Measurements from ENCODE around the gene GTF2H2C.
"Not testable (repeated sequence)": the region's sequence is repeated elsewhere in the genome, so short reads cannot be mapped to it uniquely, and the experiment has no call there.

GTF2H2C gene

DNA sequence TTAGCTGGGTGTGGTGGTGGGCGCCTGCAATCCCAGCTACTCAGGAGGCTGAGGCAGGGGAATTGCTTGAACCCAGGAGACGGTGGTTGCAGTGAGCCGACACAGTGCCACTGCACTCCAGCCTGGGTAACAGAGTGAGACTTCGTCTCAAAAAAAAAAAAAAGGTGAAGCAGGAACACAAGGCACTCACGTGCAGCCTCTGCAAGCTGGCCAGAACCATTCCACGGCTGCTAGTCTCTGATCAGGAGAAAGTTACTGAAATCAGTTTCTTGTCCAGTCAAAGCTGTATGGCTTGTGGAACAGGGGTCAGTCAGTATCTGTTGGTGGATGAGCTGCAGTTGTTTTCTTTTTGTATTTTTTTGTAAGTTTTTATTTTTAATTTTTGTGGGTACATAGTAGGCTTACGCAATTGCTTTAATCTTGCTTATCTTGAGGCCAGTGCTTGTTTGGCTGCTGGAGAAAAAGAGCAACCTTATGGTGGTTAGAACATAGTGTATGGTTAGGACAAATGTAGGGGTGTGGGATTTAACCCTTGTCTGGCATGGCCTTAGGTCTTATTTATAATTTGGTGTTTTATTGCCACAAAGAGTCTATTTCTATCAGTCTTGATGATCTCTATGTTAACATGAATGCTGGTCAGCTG, 32.7 kb upstream of the GTF2H2C start:
- Histone ChIP-seq H3K27ac (ENCODE audit: low read depth, low read length) (no peak overlapping the region), H3K9me3 (ENCODE audit: control insufficient read depth in 1 of 2, low read length in 2 of 2) (no peaks in the 10 kb centered on the region), H3K27me3 (ENCODE audit: control insufficient read depth in 1 of 2, insufficient read depth in 2 of 2, low read length in 2 of 2) (no peaks in the 10 kb centered on the region), H3K4me1 (ENCODE audit: control insufficient read depth in 1 of 2, insufficient read depth in 2 of 2, low read length in 2 of 2) (peaks cover 18 to 25% of the 10 kb centered on the region in 2 donors), H3K4me3 (ENCODE audit: low read depth in 1 of 2, low read length in 2 of 2) (no peak overlapping the region), H3K36me3 (ENCODE audit: control insufficient read depth in 1 of 2, insufficient read depth in 2 of 2, low read length in 2 of 2) (peaks cover 0 to 7% of the 10 kb centered on the region in 2 donors), H3K9ac (ENCODE audit: low read depth in 1 of 2, low read length in 2 of 2) (no peak overlapping the region)

DNA sequence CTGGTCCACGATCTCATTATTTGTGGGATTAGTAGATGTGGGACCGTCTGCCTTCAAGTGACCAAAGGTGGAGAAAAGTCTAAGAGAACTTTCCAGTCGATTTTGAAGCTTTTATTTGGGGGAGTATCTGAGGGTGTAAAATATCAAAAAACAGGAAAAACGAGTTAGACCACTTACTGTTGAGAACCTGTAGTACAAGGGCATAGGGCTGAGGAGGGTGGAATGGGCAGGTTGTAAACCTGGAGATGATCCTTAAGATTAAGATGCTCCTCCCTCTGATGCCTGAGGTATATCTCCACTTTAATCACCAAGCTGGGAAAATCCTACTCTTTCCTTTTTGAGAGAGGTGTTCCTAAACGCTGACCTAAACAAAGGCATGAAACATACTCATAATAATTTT, 32.0 kb upstream of the GTF2H2C start:
- H3K27me3 ChIP-seq (ENCODE audit: control insufficient read depth in 1 of 2, insufficient read depth in 2 of 2, low read length in 2 of 2) = no peaks in the 10 kb centered on the region
- H3K9me3 ChIP-seq (ENCODE audit: control insufficient read depth in 1 of 2, low read length in 2 of 2) = no peaks in the 10 kb centered on the region
- H3K9ac ChIP-seq (ENCODE audit: low read depth in 1 of 2, low read length in 2 of 2) = no peak overlapping the region
- H3K27ac ChIP-seq (ENCODE audit: low read depth, low read length) = no peak overlapping the region
- H3K36me3 ChIP-seq (ENCODE audit: control insufficient read depth in 1 of 2, insufficient read depth in 2 of 2, low read length in 2 of 2) = peaks cover 0 to 7% of the 10 kb centered on the region in 2 donors
- H3K4me1 ChIP-seq (ENCODE audit: control insufficient read depth in 1 of 2, insufficient read depth in 2 of 2, low read length in 2 of 2) = peaks cover 18 to 25% of the 10 kb centered on the region in 2 donors
- H3K4me3 ChIP-seq (ENCODE audit: low read depth in 1 of 2, low read length in 2 of 2) = no peak overlapping the region

DNA sequence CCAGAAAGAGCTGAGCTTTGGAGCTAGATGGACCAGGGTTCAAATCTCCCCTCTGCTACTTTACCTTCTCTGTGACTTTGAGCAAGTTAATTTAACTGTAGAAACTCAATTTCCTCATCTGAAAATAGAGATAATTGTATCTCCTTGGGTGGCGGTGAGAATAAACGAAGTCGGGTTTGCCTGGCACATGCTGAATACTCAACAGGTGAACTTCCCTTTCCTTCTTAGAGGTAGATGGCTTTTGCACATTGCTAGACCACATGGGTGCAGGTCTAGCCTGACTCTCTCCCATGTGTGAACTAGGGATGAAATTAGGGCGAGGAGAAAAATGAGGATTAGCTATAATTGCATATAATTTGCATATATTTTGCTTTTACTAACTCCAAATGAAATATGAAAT, 31.4 kb upstream of the GTF2H2C start:
- Histone ChIP-seq H3K9ac (ENCODE audit: low read depth in 1 of 2, low read length in 2 of 2) (no peak overlapping the region), H3K9me3 (ENCODE audit: control insufficient read depth in 1 of 2, low read length in 2 of 2) (no peaks in the 10 kb centered on the region), H3K4me1 (ENCODE audit: control insufficient read depth in 1 of 2, insufficient read depth in 2 of 2, low read length in 2 of 2) (peaks cover 18 to 25% of the 10 kb centered on the region in 2 donors), H3K27me3 (ENCODE audit: control insufficient read depth in 1 of 2, insufficient read depth in 2 of 2, low read length in 2 of 2) (no peaks in the 10 kb centered on the region), H3K27ac (ENCODE audit: low read depth, low read length) (no peak overlapping the region), H3K4me3 (ENCODE audit: low read depth in 1 of 2, low read length in 2 of 2) (no peak overlapping the region), H3K36me3 (ENCODE audit: control insufficient read depth in 1 of 2, insufficient read depth in 2 of 2, low read length in 2 of 2) (peaks cover 0 to 7% of the 10 kb centered on the region in 2 donors)

DNA sequence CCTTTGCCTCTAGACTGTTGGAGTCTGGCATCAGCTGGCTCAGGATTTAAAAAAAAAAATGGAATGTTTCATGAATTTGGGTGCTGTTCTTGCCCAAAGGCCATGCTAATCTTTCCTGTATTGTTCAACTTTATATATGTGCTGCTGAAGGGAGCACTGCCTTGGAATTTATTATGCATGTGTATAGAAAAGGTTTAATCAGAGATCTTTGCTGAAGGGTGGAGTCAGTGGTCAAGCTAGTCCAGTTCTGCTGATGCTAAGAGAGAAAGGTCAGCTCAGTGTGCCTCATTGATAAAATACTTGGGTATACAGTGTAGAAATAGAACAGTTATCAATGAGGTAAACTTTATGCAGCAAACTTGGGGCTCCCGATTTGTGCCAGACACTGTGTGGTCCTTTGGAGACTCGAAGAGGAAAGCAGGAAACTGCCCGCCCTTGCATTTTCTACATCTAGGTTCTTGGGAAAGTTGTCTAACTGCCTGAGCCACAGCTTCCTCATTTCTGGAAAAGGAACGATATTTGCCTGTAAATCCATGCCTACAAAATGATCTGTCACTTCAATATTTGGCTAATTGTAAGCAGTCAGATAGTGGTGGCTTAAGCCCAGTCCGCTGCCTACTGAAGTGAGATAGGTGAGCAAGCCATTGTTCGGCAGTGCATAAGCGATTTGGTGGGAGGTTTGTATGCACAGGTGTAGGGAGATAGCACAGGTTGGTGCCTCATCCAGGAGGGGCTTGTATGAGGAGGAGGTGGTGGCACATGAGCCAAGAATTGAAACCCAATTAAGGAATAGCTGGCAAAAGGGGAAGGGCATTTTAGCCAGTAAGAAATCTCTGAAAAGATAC, 29.2 kb upstream of the GTF2H2C start:
- H3K4me1 ChIP-seq (ENCODE audit: control insufficient read depth in 1 of 2, insufficient read depth in 2 of 2, low read length in 2 of 2) = peaks cover 16 to 22% of the 10 kb centered on the region in 2 donors
- peaks cover 0 to 2% of the 10 kb centered on the region in 2 donors for H3K36me3 ChIP-seq (ENCODE audit: control insufficient read depth in 1 of 2, insufficient read depth in 2 of 2, low read length in 2 of 2)
- H3K27me3 ChIP-seq (ENCODE audit: control insufficient read depth in 1 of 2, insufficient read depth in 2 of 2, low read length in 2 of 2) = no peaks in the 10 kb centered on the region
- no peak overlapping the region for H3K27ac ChIP-seq (ENCODE audit: low read depth, low read length)
- no peak overlapping the region for H3K4me3 ChIP-seq (ENCODE audit: low read depth in 1 of 2, low read length in 2 of 2)
- no peaks in the 10 kb centered on the region for H3K9me3 ChIP-seq (ENCODE audit: control insufficient read depth in 1 of 2, low read length in 2 of 2)
- H3K9ac ChIP-seq (ENCODE audit: low read depth in 1 of 2, low read length in 2 of 2) = no peak overlapping the region

DNA sequence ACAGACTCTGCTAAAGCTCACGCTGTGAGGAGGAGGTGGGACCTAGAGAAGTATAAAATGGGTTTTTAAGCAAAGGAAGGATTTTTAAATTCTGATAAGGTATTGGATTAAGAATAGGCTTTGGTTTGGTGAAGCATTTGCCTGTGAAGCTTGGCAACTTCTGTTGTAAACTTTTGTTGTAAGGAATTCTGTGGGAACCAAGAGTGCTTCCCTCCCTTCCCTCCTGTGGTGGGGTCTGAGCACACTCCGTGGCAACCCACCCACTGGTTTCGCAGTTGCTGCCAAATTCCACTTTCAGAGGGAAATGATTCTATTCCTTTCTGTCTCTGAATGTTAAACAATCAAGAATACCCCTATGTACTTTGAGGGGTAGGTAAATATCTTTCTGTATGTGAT, 28.6 kb upstream of the GTF2H2C start:
- no peaks in the 10 kb centered on the region for H3K27me3 ChIP-seq (ENCODE audit: control insufficient read depth in 1 of 2, insufficient read depth in 2 of 2, low read length in 2 of 2)
- H3K9ac ChIP-seq (ENCODE audit: low read depth in 1 of 2, low read length in 2 of 2) = no peak overlapping the region
- H3K27ac ChIP-seq (ENCODE audit: low read depth, low read length) = no peak overlapping the region
- H3K4me1 ChIP-seq (ENCODE audit: control insufficient read depth in 1 of 2, insufficient read depth in 2 of 2, low read length in 2 of 2) = peaks cover 15 to 16% of the 10 kb centered on the region in 2 donors
- H3K4me3 ChIP-seq (ENCODE audit: low read depth in 1 of 2, low read length in 2 of 2) = no peak overlapping the region
- no peaks in the 10 kb centered on the region for H3K36me3 ChIP-seq (ENCODE audit: control insufficient read depth in 1 of 2, insufficient read depth in 2 of 2, low read length in 2 of 2)
- H3K9me3 ChIP-seq (ENCODE audit: control insufficient read depth in 1 of 2, low read length in 2 of 2) = no peaks in the 10 kb centered on the region

DNA sequence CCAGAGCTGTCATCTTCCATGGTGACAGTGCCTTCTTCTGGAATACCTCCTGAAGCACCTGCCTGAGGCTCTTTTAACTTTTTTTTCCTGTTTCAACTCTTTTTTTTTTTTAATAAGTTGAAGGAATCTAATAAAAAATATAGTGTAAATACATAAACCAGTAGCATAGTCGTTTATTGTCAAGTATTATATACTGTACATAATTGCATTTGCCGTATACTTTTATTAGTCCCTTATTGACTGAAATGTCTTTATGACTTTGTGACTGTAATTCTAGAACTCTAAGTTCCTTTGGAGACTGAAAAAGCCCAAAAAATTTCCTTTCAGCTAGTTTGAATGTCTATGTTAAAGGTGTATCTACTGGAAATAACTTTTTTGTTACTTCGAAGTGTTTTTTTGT, 22.1 kb upstream of the GTF2H2C start:
- not testable (repeated sequence) for H3K27ac ChIP-seq (ENCODE audit: low read depth, low read length)

DNA sequence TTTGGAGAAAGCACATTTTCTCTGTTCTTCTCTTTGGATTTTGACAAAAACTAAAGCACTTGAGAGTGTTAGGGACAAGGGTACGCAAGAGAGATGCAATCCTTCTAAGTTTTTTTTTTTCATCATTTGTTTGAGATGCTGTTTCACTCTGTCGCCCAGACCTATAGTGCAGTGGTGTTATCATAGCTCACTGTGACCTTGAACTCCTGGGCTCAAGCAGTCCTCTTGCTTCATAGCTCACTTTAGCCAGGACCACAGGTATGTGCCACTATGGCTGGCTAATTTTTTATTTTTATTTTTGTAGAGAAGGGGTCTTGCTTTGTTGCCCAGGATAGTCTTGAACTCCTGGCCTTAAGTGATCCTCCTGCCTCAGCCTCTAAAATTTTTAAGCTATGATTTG, 21.3 kb upstream of the GTF2H2C start:
- H3K9me3 ChIP-seq (ENCODE audit: control insufficient read depth in 1 of 2, low read length in 2 of 2); H3K27me3 ChIP-seq (ENCODE audit: control insufficient read depth in 1 of 2, insufficient read depth in 2 of 2, low read length in 2 of 2); H3K4me3 ChIP-seq (ENCODE audit: low read depth in 1 of 2, low read length in 2 of 2); H3K4me1 ChIP-seq (ENCODE audit: control insufficient read depth in 1 of 2, insufficient read depth in 2 of 2, low read length in 2 of 2); H3K9ac ChIP-seq (ENCODE audit: low read depth in 1 of 2, low read length in 2 of 2); H3K27ac ChIP-seq (ENCODE audit: low read depth, low read length); H3K36me3 ChIP-seq (ENCODE audit: control insufficient read depth in 1 of 2, insufficient read depth in 2 of 2, low read length in 2 of 2): not testable (repeated sequence)

More for the DNA sequence above, 22.1 kb upstream of the GTF2H2C start:
- not testable (repeated sequence) for H3K4me3 ChIP-seq (ENCODE audit: low read depth in 1 of 2, low read length in 2 of 2); H3K36me3 ChIP-seq (ENCODE audit: control insufficient read depth in 1 of 2, insufficient read depth in 2 of 2, low read length in 2 of 2); H3K27me3 ChIP-seq (ENCODE audit: control insufficient read depth in 1 of 2, insufficient read depth in 2 of 2, low read length in 2 of 2); H3K9me3 ChIP-seq (ENCODE audit: control insufficient read depth in 1 of 2, low read length in 2 of 2); H3K4me1 ChIP-seq (ENCODE audit: control insufficient read depth in 1 of 2, insufficient read depth in 2 of 2, low read length in 2 of 2); H3K9ac ChIP-seq (ENCODE audit: low read depth in 1 of 2, low read length in 2 of 2)

DNA sequence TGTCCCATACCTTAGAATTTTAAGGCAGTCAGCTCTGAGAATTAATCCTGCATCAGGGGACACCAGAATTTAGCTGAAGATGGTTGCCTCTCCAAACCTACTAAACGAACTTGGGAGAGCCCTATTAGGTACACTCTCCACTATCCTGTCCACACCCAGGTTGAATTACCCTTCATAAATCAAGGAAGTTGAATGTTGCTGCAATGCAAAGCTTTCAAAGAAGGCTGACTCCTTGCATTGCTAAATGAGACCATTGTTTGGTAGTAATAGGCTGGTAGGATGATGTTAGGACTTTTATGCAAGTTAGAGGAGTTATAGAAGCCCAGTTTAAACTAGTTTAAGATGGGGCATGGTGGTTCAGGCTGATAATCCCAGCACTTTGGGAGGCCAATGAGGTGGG, 18.6 kb upstream of the GTF2H2C start:
- H3K27ac ChIP-seq (ENCODE audit: low read depth, low read length); H3K36me3 ChIP-seq (ENCODE audit: control insufficient read depth in 1 of 2, insufficient read depth in 2 of 2, low read length in 2 of 2); H3K27me3 ChIP-seq (ENCODE audit: control insufficient read depth in 1 of 2, insufficient read depth in 2 of 2, low read length in 2 of 2); H3K9me3 ChIP-seq (ENCODE audit: control insufficient read depth in 1 of 2, low read length in 2 of 2); H3K9ac ChIP-seq (ENCODE audit: low read depth in 1 of 2, low read length in 2 of 2); H3K4me3 ChIP-seq (ENCODE audit: low read depth in 1 of 2, low read length in 2 of 2); H3K4me1 ChIP-seq (ENCODE audit: control insufficient read depth in 1 of 2, insufficient read depth in 2 of 2, low read length in 2 of 2): not testable (repeated sequence)

DNA sequence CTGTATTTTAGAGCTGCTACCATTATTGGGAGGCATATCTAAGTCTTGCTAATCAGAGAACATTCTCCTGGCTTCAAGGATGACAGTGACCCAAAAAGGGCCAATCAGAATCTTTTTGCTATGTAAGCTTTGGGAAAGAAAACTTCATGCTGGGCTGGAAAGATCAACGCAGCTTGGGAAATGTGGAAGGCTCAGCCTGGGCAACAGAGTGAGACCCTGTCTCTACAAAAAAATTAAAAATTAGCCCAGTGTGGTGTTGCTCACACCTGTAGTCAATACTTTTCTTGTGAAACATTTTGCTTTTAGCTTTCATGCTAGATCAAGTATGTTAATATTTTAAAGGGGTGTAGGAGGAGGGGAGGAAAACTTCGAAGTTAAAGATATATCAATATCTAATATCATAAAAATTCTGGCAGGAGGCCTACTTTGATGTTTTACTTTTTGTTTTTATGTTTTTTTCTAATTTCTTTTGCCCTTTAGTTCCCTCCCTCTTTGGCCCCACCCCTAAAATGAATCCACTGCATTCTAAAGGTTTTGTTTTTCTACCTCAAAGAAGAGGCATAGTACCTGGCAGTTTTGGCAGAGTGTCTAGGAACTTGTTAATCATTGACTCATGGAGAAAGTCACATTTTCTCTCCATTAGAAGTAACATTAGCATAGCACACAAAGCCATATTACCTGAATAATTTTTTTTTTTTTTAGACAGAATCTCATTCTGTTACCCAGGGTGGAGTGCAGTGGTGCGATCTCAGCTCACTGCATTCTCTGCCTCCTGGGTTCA, 17.0 kb upstream of the GTF2H2C start:
- H3K36me3 ChIP-seq (ENCODE audit: control insufficient read depth in 1 of 2, insufficient read depth in 2 of 2, low read length in 2 of 2); H3K27me3 ChIP-seq (ENCODE audit: control insufficient read depth in 1 of 2, insufficient read depth in 2 of 2, low read length in 2 of 2); H3K9me3 ChIP-seq (ENCODE audit: control insufficient read depth in 1 of 2, low read length in 2 of 2); H3K4me3 ChIP-seq (ENCODE audit: low read depth in 1 of 2, low read length in 2 of 2); H3K27ac ChIP-seq (ENCODE audit: low read depth, low read length); H3K4me1 ChIP-seq (ENCODE audit: control insufficient read depth in 1 of 2, insufficient read depth in 2 of 2, low read length in 2 of 2); H3K9ac ChIP-seq (ENCODE audit: low read depth in 1 of 2, low read length in 2 of 2): not testable (repeated sequence)

DNA sequence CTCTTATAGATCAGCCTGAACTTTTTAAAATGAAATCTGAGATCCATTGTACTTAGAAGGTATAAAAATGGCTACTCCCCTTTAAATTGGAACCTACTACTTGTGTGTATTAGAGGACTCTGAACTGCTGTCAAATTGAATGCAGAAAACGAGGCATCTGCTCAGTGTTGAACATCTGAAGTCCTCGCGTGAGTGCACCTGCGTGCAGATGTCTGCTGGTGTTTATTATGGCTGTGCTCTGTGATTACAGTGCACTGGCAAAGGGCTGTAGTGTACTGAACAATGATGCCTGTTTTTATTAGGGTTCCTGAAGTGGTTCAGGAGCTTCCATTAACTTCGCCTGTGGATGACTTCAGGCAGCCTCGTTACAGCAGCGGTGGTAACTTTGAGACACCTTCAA, 15.4 kb upstream of the GTF2H2C start:
- H3K27me3 ChIP-seq (ENCODE audit: control insufficient read depth in 1 of 2, insufficient read depth in 2 of 2, low read length in 2 of 2); H3K9me3 ChIP-seq (ENCODE audit: control insufficient read depth in 1 of 2, low read length in 2 of 2); H3K36me3 ChIP-seq (ENCODE audit: control insufficient read depth in 1 of 2, insufficient read depth in 2 of 2, low read length in 2 of 2); H3K9ac ChIP-seq (ENCODE audit: low read depth in 1 of 2, low read length in 2 of 2); H3K4me1 ChIP-seq (ENCODE audit: control insufficient read depth in 1 of 2, insufficient read depth in 2 of 2, low read length in 2 of 2); H3K4me3 ChIP-seq (ENCODE audit: low read depth in 1 of 2, low read length in 2 of 2); H3K27ac ChIP-seq (ENCODE audit: low read depth, low read length): not testable (repeated sequence)

Data from duodenal mucosa (tissue), 2 donors.